Left lung (tissue), 10 donors: ENCODE results near the gene CDO1. TPM values are rescaled to one million over a fixed set of nuclear protein-coding genes. Genes with fewer than 3 reads are reported as not detected.

Experiments
- ATAC-seq: fragments of 200-7000 bp; cut with Tn5 transposase; one replicate; pipeline ENCODE4 v1.9.1; 2020; ENCODE audit warnings: moderate library complexity
- DNase-seq, 4 donors: peaks; one replicate each; pipeline ENCODE4 v3.0.0-alpha.2; 2013 to 2020
- H3K27ac ChIP-seq, 2 donors: fragments of 200-600 bp; sonication (generic) in 1 of 2; one replicate each; pipeline versions ENCODE4 v1.5.0 to v1.8.0; 2020 to 2021
- H3K27me3 ChIP-seq, 2 donors: fragments of 200-600 bp; sonication (generic) in 1 of 2; one replicate each; pipeline versions ENCODE4 v1.5.0 to v1.8.0; 2020 to 2021
- H3K36me3 ChIP-seq, 2 donors: fragments of 200-600 bp; sonication (generic) in 1 of 2; one replicate each; pipeline versions ENCODE4 v1.5.0 to v1.8.0; 2020 to 2021
- H3K4me1 ChIP-seq, 2 donors: fragments of 200-600 bp; one replicate each; pipeline ENCODE4 v1.8.0; 2021
- H3K4me3 ChIP-seq, 2 donors: fragments of 200-600 bp; sonication (generic) in 1 of 2; one replicate each; pipeline versions ENCODE4 v1.5.0 to v1.8.0; 2020 to 2021; ENCODE audit warnings: mild to moderate bottlenecking in 1 of 2
- H3K9me3 ChIP-seq, 2 donors: fragments of 200-600 bp; sonication (generic) in 1 of 2; one replicate each; pipeline versions ENCODE4 v1.5.0 to v1.8.0; 2020 to 2021
- intact Hi-C, 2 donors: fragments of 100-400 bp; cut with DNase I; formaldehyde crosslinking; loops; one replicate each; pipeline versions ENCODE4 v1.11.2 to v1.14.2; 2022
- polyA plus RNA-seq, 6 donors: library from polyadenylated mRNA; unstranded; fragments of 120-200 nt; gene quantifications; one replicate each; pipeline ENCODE4 v1.2.1, GENCODE V29; 2013; ENCODE audit not compliant: insufficient read length in 6 of 6
- total RNA-seq, 2 donors: library from RNA; stranded (reverse); fragmentation: NEBNext Ultra II Directional; extraction: Animal tissue kit (Norgen Biotek cat#: 25700); gene quantifications; one replicate each; pipeline ENCODE4 v1.2.1, GENCODE V29; 2021
- TF ChIP-seq, protein P1 (sequence below), 2 donors: fragments of 200-600 bp; sonication (generic) in 1 of 2; IDR thresholded peaks; one replicate each; pipeline versions ENCODE4 v1.5.0 to v1.8.0; 2021; ENCODE audit warnings: antibody characterized with exemption in 2 of 2
- donor health status: DM: no; HTN: yes; CAD: no.
- donor health status: DM: no; HTN: no; CAD: no.

Gene CDO1
- total and polyA plus RNA-seq, 8 donors = 4.9 to 80.3 (median 59.7) TPM

DNA sequence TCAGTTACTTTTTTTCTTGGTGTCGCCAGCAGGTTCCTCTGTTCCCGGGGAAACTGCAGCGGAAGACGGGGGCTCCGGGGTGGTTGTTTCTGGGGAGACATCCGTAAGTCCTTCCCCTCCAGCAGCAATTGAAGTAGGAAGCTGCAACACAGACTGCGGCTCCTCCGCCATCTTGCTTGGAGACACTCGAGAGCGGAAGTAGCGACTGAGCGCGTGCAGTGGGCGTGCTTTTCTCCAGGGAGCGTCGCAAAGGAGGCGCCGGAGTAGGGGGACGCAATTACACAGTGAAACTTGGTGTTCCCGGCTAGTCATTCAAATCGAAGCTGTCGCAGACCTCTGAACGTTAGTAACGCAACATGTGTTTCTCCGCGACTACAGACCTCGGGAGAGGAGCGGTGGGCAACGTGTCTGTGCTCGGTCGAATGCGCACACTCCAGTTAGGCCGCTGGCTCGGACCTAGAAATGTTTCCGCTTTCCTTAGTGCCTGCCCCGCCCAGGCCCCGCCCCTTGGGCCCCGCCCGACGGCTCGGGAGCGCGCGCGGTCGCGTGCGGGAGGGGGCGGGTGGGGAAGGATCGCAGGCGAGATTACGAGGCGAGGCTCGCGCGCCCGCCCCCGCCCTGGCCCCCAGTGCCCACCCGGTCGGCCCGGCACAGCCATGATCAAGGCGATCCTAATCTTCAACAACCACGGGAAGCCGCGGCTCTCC is 25.1 kb upstream of the CDO1 start, which contains the start of the genes AP3S1 and ATG12:
Gene AP3S1, plus strand, starts transcription at position 554 of the 707 bp plus-strand sequence. Its CDS starts 103 bp downstream, at position 657.
Gene ATG12, minus strand, starts transcription at position 184 of the 707 bp plus-strand sequence. Its CDS starts 13 bp downstream, at position 171.
- DNase-seq (peak; percentile 94 to 100 (median 96)), ATAC-seq (peak; percentile 96)
- peaks cover 0 to 11% of the 10 kb centered on the region in 2 donors for H3K36me3 ChIP-seq
- intact Hi-C loops = no loop called here
- no peaks in the 10 kb centered on the region for H3K9me3 ChIP-seq
- peak within 1 kb of the TSS; percentile 87 to 96 for H3K4me3 ChIP-seq
- no peaks in the 10 kb centered on the region for H3K27me3 ChIP-seq
- H3K4me1 ChIP-seq = peaks cover 38 to 61% of the 10 kb centered on the region in 2 donors
- H3K27ac ChIP-seq = peak within 1 kb of the TSS; percentile 90 to 94
- TF ChIP-seq, protein P1, sequence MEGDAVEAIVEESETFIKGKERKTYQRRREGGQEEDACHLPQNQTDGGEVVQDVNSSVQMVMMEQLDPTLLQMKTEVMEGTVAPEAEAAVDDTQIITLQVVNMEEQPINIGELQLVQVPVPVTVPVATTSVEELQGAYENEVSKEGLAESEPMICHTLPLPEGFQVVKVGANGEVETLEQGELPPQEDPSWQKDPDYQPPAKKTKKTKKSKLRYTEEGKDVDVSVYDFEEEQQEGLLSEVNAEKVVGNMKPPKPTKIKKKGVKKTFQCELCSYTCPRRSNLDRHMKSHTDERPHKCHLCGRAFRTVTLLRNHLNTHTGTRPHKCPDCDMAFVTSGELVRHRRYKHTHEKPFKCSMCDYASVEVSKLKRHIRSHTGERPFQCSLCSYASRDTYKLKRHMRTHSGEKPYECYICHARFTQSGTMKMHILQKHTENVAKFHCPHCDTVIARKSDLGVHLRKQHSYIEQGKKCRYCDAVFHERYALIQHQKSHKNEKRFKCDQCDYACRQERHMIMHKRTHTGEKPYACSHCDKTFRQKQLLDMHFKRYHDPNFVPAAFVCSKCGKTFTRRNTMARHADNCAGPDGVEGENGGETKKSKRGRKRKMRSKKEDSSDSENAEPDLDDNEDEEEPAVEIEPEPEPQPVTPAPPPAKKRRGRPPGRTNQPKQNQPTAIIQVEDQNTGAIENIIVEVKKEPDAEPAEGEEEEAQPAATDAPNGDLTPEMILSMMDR (IDR thresholded peaks at IDR 0.05) = no peak

DNA sequence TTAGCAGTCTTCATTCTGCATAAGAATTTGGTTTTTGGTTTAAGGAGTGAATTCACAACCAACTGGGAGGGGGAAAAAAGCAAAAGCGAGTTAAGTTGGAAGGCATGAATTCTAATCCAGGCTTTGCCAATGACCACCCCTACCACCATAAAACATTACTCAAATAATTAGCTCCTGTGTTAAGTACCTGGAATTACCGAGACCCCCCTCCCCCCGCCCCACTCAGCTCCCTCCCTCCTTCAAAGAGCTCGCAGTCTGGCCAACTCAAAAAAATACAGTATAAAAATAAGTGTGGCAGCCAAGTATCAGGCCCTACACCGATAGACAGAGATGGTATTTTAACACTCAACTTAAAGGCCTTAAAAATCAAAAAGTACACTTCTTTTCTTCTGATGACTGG is 24.4 kb upstream of the CDO1 start:
- Histone ChIP-seq H3K27ac (peak overlapping the region; percentile 90 to 94), H3K27me3 (no peaks in the 10 kb centered on the region), H3K9me3 (no peaks in the 10 kb centered on the region), H3K4me3 (peak overlapping the region; percentile 87 to 96), H3K4me1 (peaks cover 38 to 61% of the 10 kb centered on the region in 2 donors), H3K36me3 (peaks cover 0 to 18% of the 10 kb centered on the region in 2 donors)
- no peak for ATAC-seq
- TF ChIP-seq, protein P1 (IDR thresholded peaks at IDR 0.05) = no peak
- intact Hi-C loops = no loop called here
- DNase-seq = no peak

DNA sequence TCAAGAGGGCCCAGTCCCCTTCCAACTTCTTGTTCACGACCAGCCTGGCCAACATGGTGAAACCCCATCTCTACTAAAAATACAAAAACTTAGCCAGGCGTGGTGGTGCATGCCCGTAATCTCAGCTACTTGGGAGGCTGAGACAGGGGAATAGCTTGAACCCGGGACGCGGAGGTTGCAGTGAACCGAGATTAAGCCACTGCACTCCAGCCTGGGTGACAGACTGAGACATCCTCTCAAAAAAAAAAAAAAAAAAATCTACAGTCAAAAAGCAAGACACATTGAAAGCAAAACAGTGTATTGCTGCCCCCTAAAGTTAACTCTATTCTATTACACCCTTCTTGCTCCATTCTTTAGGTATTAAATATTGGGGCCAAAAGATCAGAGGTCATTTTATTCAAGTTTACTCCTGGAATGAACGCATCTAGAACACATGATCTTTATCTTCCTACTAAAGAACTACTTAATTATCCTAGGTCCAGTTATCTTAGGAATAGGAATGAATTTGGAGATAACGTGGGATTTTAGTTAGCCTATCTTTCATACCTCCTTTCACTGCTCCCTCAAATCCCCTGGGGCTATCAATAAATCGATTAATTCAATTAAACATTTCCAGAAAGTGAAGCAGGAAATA is 22.5 kb upstream of the CDO1 start:
- Histone ChIP-seq H3K9me3 (no peaks in the 10 kb centered on the region), H3K4me3 (peak overlapping the region in 1 of 2 donors; percentile 96), H3K36me3 (peaks cover 0 to 35% of the 10 kb centered on the region in 2 donors), H3K27ac (no peak overlapping the region), H3K4me1 (peaks cover 33 to 46% of the 10 kb centered on the region in 2 donors), H3K27me3 (no peaks in the 10 kb centered on the region)
- intact Hi-C loops = no loop called here
- peak; percentile 8 for ATAC-seq
- TF ChIP-seq, protein P1 (IDR thresholded peaks at IDR 0.05) = peak; percentile 44 to 51
- peak in 1 of 4 donors; percentile 61 for DNase-seq

DNA sequence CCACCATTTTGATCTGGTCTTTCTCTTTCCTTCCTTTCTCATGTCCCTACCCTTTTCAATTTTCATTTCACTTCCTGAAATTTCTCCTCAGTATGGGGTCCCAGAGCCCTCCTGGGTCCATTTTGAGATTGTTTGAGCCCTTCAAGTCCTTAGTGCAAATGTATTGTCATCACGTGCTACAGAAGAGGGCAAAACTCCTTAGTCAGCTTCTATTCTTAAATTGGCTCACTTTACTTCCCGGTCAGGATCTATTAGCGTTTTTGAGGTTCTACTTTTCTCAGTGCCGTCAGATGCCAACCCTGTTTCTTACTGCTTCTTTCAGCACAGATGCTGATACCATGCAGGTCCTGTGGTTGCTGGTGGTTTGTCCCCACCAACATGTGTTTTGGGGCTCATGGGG is 19.0 kb upstream of the CDO1 start:
- ATAC-seq = no peak
- intact Hi-C loops = no loop called here

More for the DNA sequence above, 19.0 kb upstream of the CDO1 start:
- no peaks in the 10 kb centered on the region for H3K27me3 ChIP-seq
- H3K4me3 ChIP-seq = no peak overlapping the region
- no peak overlapping the region for H3K27ac ChIP-seq
- H3K4me1 ChIP-seq = peaks cover 20 to 28% of the 10 kb centered on the region in 2 donors
- DNase-seq = no peak
- peaks cover 0 to 60% of the 10 kb centered on the region in 2 donors for H3K36me3 ChIP-seq
- H3K9me3 ChIP-seq = no peaks in the 10 kb centered on the region
- TF ChIP-seq, protein P1 (IDR thresholded peaks at IDR 0.05) = no peak
